ENCODE results near the gene IL6R.

Gene IL6R

DNA sequence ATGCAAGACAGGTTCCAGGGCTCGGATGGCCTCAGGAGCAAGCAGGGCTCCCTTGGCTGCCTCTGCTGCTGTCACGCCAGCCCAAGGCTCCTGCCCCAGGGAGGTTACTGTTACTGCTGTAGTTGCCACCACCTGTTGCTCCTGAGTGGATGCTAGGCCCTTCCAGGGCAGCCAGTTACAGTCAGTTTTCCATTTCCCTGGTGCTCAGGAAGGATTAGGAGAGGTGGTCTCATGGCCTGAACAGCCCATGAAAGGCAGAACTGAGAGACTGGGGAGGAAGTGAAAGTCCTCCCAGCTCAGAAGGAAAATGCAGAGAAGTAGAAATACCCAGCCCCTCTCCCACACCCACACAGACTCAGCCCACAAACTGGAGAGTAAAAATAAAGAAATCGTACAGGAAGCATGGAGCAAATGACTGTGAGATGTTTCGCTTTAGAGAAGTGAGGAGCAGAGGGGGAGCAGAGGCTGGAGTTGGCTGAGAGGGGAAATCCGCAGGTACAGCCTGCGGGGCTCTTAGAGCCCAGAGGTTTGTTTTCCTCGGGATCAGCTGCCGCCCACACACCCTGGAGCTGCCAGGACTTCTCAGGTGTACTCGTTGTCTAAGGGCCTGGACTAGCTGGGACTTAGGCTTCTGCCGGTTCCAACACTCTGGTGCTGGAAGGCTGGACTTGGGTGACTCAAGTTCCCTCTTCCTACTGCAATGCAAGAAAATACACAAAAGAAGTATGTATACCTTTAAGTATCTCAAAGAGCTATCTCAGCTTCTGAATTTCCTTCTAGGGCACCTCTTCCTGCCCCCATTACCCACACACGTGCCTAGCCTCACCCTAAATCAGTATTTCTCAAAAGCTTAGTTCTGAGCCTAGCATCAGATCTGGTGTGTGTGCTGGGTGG is 2.3 kb downstream of the IL6R start:
- H3K36me3 ChIP-seq (ENCODE audit: insufficient read depth, low read length), result no peaks in the 10 kb centered on the region
- no peaks in the 10 kb centered on the region for H3K9me3 ChIP-seq (replicated peaks; ENCODE audit: low read length)
- H3K4me2 ChIP-seq (ENCODE audit: low read length), result peak overlapping the region; percentile 95
- peaks cover 35% of the 10 kb centered on the region for H3K4me1 ChIP-seq (ENCODE audit: control insufficient read depth, insufficient read depth, low read length)
- peaks cover 5% of the 10 kb centered on the region for H3K27me3 ChIP-seq (ENCODE audit: control insufficient read depth, insufficient read depth, low read length)
- H3K4me3 ChIP-seq (ENCODE audit: low read length), result peak overlapping the region; percentile 81
- peak overlapping the region; percentile 89 for H3K9ac ChIP-seq (ENCODE audit: low read depth, low read length)

GRCh38 chr1:154408174-154408777 is 3.1 kb downstream of the IL6R start:
- H3K9ac ChIP-seq (ENCODE audit: low read depth, low read length), result peak overlapping the region; percentile 18
- peaks cover 5% of the 10 kb centered on the region for H3K27me3 ChIP-seq (ENCODE audit: control insufficient read depth, insufficient read depth, low read length)
- H3K9me3 ChIP-seq (replicated peaks; ENCODE audit: low read length), result no peaks in the 10 kb centered on the region
- H3K36me3 ChIP-seq (ENCODE audit: insufficient read depth, low read length), result no peaks in the 10 kb centered on the region
- no peak overlapping the region for H3K4me2 ChIP-seq (ENCODE audit: low read length)
- H3K4me1 ChIP-seq (ENCODE audit: control insufficient read depth, insufficient read depth, low read length), result peaks cover 35% of the 10 kb centered on the region
- peak overlapping the region; percentile 81 for H3K4me3 ChIP-seq (ENCODE audit: low read length)

DNA sequence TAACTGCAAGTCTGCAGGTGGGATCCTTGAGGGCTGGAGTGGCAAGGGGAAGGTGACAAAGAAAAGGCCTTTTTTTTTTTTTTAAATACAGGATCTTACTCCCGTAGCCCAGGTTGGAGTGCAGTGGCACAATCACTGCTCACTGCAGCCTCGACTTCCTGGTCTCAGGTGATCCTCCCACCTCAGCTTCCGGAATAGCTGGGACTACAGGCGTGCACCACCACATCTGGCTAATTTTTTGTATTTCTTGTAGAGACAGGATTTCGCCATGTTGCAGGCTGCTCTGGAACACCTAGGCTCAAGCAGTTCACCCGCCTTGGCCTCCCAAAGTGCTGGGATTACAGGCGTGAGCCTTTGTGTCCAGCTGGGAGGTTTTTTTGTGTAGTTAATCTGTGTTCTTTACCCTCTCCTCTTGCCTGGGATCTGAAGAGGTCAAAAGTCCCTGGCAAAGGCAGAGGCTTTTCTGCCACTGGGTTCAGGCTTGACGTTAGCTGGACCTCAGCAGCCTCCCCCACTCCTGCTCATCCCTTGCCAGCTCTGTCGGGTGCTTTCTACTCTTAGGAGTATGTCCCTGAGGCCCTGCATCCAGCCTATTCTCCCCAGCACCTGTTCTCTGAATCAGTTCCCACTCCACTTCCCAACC is 5.2 kb downstream of the IL6R start:
- no peak overlapping the region for H3K4me3 ChIP-seq (ENCODE audit: low read length)
- H3K36me3 ChIP-seq (ENCODE audit: insufficient read depth, low read length), result no peaks in the 10 kb centered on the region
- no peaks in the 10 kb centered on the region for H3K9me3 ChIP-seq (replicated peaks; ENCODE audit: low read length)
- no peak overlapping the region for H3K4me2 ChIP-seq (ENCODE audit: low read length)
- H3K9ac ChIP-seq (ENCODE audit: low read depth, low read length), result no peak overlapping the region
- peaks cover 30% of the 10 kb centered on the region for H3K4me1 ChIP-seq (ENCODE audit: control insufficient read depth, insufficient read depth, low read length)
- no peaks in the 10 kb centered on the region for H3K27me3 ChIP-seq (ENCODE audit: control insufficient read depth, insufficient read depth, low read length)

DNA sequence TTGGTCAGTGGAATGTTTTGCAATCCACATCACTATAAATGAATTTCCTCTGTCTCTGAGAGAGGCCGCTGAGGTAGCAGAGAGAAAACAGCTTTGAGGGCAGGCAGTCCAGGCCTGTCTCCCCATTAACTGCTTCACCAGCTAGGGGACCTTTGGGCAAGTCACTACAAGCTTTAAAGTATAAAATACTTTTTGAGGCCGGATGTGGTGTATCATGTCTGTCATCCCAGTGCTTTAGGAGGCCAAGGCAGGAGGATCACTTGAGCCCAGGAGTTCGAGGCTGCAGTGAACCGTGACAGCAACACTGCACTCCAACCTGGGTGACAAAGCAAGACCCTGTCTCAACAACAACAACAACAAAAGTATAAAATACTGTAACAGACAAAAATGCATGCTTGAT is 6.4 kb downstream of the IL6R start:
- no peak overlapping the region for H3K9ac ChIP-seq (ENCODE audit: low read depth, low read length)
- no peaks in the 10 kb centered on the region for H3K27me3 ChIP-seq (ENCODE audit: control insufficient read depth, insufficient read depth, low read length)
- H3K36me3 ChIP-seq (ENCODE audit: insufficient read depth, low read length), result no peaks in the 10 kb centered on the region
- no peak overlapping the region for H3K4me3 ChIP-seq (ENCODE audit: low read length)
- H3K4me1 ChIP-seq (ENCODE audit: control insufficient read depth, insufficient read depth, low read length), result peaks cover 19% of the 10 kb centered on the region
- no peak overlapping the region for H3K4me2 ChIP-seq (ENCODE audit: low read length)
- H3K9me3 ChIP-seq (replicated peaks; ENCODE audit: low read length), result no peaks in the 10 kb centered on the region

GRCh38 chr1:154413177-154413783 is 8.1 kb downstream of the IL6R start:
- Histone ChIP-seq H3K4me1 (ENCODE audit: control insufficient read depth, insufficient read depth, low read length) (peaks cover 7% of the 10 kb centered on the region), H3K9ac (ENCODE audit: low read depth, low read length) (no peak overlapping the region), H3K27me3 (ENCODE audit: control insufficient read depth, insufficient read depth, low read length) (no peaks in the 10 kb centered on the region), H3K4me3 (ENCODE audit: low read length) (no peak overlapping the region), H3K9me3 (replicated peaks; ENCODE audit: low read length) (no peaks in the 10 kb centered on the region), H3K4me2 (ENCODE audit: low read length) (no peak overlapping the region), H3K36me3 (ENCODE audit: insufficient read depth, low read length) (no peaks in the 10 kb centered on the region)

- H3K36me3 ChIP-seq (ENCODE audit: insufficient read depth, low read length), result no peaks in the 10 kb centered on the region
- peaks cover 18% of the 10 kb centered on the region for H3K4me1 ChIP-seq (ENCODE audit: control insufficient read depth, insufficient read depth, low read length)
- no peaks in the 10 kb centered on the region for H3K9me3 ChIP-seq (replicated peaks; ENCODE audit: low read length)
- no peak overlapping the region for H3K9ac ChIP-seq (ENCODE audit: low read depth, low read length)
- H3K4me3 ChIP-seq (ENCODE audit: low read length), result no peak overlapping the region
- H3K27me3 ChIP-seq (ENCODE audit: control insufficient read depth, insufficient read depth, low read length), result no peaks in the 10 kb centered on the region
- H3K4me2 ChIP-seq (ENCODE audit: low read length), result no peak overlapping the region
These were observed 9.5 kb downstream of the IL6R start for GRCh38 chr1:154414606-154415005.

- no peak overlapping the region for H3K4me2 ChIP-seq (ENCODE audit: low read length)
- peaks cover 38% of the 10 kb centered on the region for H3K4me1 ChIP-seq (ENCODE audit: control insufficient read depth, insufficient read depth, low read length)
- no peak overlapping the region for H3K4me3 ChIP-seq (ENCODE audit: low read length)
- H3K9me3 ChIP-seq (replicated peaks; ENCODE audit: low read length), result no peaks in the 10 kb centered on the region
- H3K27me3 ChIP-seq (ENCODE audit: control insufficient read depth, insufficient read depth, low read length), result no peaks in the 10 kb centered on the region
- no peak overlapping the region for H3K9ac ChIP-seq (ENCODE audit: low read depth, low read length)
- H3K36me3 ChIP-seq (ENCODE audit: insufficient read depth, low read length), result no peaks in the 10 kb centered on the region
These were observed 11.6 kb downstream of the IL6R start for GRCh38 chr1:154416471-154417337.

DNA sequence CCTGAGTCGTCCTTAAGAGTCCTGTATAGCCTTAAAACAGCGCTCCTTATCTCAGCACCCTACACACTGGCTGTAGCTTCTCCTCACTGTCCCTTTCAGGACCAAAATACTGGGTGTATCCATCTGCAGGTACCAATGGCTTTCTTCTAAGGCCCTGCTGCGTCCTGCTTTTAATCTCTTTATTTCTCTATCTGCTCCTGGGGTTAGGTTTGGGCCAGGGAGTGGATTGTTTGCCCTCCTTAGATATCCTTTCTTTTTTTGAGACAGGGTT is 12.1 kb downstream of the IL6R start:
- no peaks in the 10 kb centered on the region for H3K9me3 ChIP-seq (replicated peaks; ENCODE audit: low read length)
- no peaks in the 10 kb centered on the region for H3K27me3 ChIP-seq (ENCODE audit: control insufficient read depth, insufficient read depth, low read length)
- peaks cover 41% of the 10 kb centered on the region for H3K4me1 ChIP-seq (ENCODE audit: control insufficient read depth, insufficient read depth, low read length)
- no peak overlapping the region for H3K4me2 ChIP-seq (ENCODE audit: low read length)
- no peaks in the 10 kb centered on the region for H3K36me3 ChIP-seq (ENCODE audit: insufficient read depth, low read length)
- H3K4me3 ChIP-seq (ENCODE audit: low read length), result no peak overlapping the region
- H3K9ac ChIP-seq (ENCODE audit: low read depth, low read length), result no peak overlapping the region

DNA sequence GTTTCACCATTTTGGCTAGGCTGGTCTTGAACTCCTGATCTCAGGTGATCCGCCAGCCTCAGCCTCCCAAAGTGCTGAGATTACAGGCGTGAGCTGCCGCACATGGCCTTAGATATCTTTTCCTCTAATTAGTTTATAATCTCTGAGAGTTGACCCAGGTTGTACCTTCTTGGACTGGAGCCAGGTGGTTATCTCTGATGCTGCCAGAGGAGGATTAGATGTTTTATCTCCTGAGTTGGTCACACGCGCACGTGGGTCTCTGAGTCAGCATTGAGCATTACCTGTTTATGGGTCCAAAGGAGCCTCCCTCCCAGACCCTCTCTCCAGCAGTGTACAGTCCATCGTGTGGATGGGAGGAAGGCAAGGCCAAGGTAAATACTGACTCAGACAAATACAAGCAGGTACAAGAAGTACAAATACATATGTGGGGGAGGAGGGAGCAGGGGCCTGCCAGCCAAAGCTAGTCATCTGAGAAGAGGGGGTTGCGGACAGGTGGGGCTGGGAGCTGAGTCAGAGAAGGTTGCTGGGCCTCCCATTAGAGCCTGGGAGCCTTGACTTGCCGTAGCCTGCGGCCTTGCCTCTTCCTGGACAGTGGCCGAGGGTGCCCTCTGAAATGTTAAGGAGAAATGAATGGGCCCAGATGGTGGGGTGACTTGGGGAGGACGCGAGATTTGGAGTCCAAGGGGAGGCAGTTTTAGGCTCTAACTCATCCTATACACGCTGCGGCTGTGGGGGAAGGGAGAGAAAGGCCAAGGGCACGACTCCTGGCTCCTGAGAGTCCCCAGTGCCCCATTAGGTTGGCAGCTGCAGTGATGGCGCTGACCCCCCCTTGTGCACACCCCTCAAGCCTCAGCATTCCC is 13.1 kb downstream of the IL6R start:
- Histone ChIP-seq H3K4me1 (ENCODE audit: control insufficient read depth, insufficient read depth, low read length) (peaks cover 51% of the 10 kb centered on the region), H3K4me3 (ENCODE audit: low read length) (no peak overlapping the region), H3K4me2 (ENCODE audit: low read length) (peak overlapping the region; percentile 80), H3K9ac (ENCODE audit: low read depth, low read length) (peak overlapping the region; percentile 40), H3K27me3 (ENCODE audit: control insufficient read depth, insufficient read depth, low read length) (no peaks in the 10 kb centered on the region), H3K36me3 (ENCODE audit: insufficient read depth, low read length) (no peaks in the 10 kb centered on the region), H3K9me3 (replicated peaks; ENCODE audit: low read length) (no peaks in the 10 kb centered on the region)

DNA sequence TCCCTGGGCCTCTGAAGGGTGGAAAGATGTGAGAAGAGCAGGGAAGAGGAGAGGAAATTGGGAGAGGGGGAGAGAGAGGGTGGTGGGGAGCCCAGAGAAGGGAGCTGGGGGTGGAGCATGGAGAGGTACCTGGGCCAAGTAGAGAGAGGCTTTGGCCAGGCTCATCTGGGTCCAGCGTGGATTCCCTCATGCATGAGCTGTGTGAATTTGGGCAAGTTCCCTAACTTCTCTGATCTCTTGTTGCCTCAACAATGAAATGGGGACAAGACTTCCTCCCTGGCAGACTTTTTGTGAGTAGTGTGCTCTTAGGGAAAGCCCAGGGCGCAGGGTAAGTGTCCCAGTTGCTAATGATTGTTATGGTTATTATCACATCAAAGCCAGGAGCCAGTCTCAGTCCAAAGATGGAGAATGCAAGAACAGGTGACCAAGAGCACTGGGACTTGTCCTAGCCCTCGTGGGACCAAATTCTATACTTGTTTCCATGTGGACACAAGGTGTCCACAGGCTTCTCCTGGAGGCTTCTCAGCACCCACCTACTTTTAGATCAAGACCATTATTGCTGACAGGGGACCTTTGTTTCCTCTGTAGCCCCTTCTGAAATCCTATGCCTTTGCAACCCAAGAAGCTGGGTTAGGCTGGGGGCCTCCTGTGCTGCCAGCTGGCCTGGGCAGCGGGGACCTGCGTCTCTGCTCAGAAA is 13.9 kb downstream of the IL6R start:
- peak overlapping the region; percentile 40 for H3K9ac ChIP-seq (ENCODE audit: low read depth, low read length)
- no peaks in the 10 kb centered on the region for H3K27me3 ChIP-seq (ENCODE audit: control insufficient read depth, insufficient read depth, low read length)
- H3K36me3 ChIP-seq (ENCODE audit: insufficient read depth, low read length), result no peaks in the 10 kb centered on the region
- peak overlapping the region; percentile 80 for H3K4me2 ChIP-seq (ENCODE audit: low read length)
- no peaks in the 10 kb centered on the region for H3K9me3 ChIP-seq (replicated peaks; ENCODE audit: low read length)
- H3K4me1 ChIP-seq (ENCODE audit: control insufficient read depth, insufficient read depth, low read length), result peaks cover 58% of the 10 kb centered on the region
- H3K4me3 ChIP-seq (ENCODE audit: low read length), result peak overlapping the region; percentile 8
